IPS-18a (cell line): ENCODE data around the gene RBM38.

ENCODE experiments used
- H3K27ac ChIP-seq: one replicate; pipeline ENCODE4 v1.5.1; 2013; ENCODE audit warnings: low read length
- H3K27me3 ChIP-seq: one replicate; pipeline ENCODE4 v1.6.1; 2013; ENCODE audit warnings: mild to moderate bottlenecking, low read length; ENCODE audit not compliant: control insufficient read depth, insufficient read depth
- H3K36me3 ChIP-seq: one replicate; pipeline ENCODE4 v1.6.1; 2013; ENCODE audit warnings: low read depth, low read length; ENCODE audit not compliant: control insufficient read depth
- H3K4me1 ChIP-seq: one replicate; pipeline ENCODE4 v1.6.1; 2013; ENCODE audit warnings: low read depth, low read length; ENCODE audit not compliant: control insufficient read depth
- H3K4me3 ChIP-seq: one replicate; pipeline ENCODE4 v1.5.1; 2013; ENCODE audit warnings: low read length
- H3K9ac ChIP-seq: one replicate; pipeline ENCODE4 v1.6.1; 2013; ENCODE audit warnings: mild to moderate bottlenecking, low read length, moderate library complexity
- H3K9me3 ChIP-seq: one replicate; pipeline ENCODE4 v1.6.1; 2013; ENCODE audit warnings: low read depth, low read length; ENCODE audit not compliant: control insufficient read depth

Gene RBM38

GRCh38 chr20:57394121-57395082, 3.2 kb downstream of the RBM38 start:
- Histone ChIP-seq H3K9ac (no peak overlapping the region), H3K4me3 (no peak overlapping the region), H3K27me3 (peaks cover 11% of the 10 kb centered on the region), H3K27ac (no peak overlapping the region), H3K36me3 (peaks cover 37% of the 10 kb centered on the region), H3K9me3 (no peaks in the 10 kb centered on the region), H3K4me1 (peaks cover 28% of the 10 kb centered on the region)

- Histone ChIP-seq H3K27ac (no peak overlapping the region), H3K9me3 (no peaks in the 10 kb centered on the region), H3K4me1 (peaks cover 21% of the 10 kb centered on the region), H3K4me3 (no peak overlapping the region), H3K9ac (no peak overlapping the region), H3K36me3 (peaks cover 40% of the 10 kb centered on the region), H3K27me3 (peaks cover 2% of the 10 kb centered on the region)
Measured at GRCh38 chr20:57395111-57395966, 4.1 kb downstream of the RBM38 start.

DNA sequence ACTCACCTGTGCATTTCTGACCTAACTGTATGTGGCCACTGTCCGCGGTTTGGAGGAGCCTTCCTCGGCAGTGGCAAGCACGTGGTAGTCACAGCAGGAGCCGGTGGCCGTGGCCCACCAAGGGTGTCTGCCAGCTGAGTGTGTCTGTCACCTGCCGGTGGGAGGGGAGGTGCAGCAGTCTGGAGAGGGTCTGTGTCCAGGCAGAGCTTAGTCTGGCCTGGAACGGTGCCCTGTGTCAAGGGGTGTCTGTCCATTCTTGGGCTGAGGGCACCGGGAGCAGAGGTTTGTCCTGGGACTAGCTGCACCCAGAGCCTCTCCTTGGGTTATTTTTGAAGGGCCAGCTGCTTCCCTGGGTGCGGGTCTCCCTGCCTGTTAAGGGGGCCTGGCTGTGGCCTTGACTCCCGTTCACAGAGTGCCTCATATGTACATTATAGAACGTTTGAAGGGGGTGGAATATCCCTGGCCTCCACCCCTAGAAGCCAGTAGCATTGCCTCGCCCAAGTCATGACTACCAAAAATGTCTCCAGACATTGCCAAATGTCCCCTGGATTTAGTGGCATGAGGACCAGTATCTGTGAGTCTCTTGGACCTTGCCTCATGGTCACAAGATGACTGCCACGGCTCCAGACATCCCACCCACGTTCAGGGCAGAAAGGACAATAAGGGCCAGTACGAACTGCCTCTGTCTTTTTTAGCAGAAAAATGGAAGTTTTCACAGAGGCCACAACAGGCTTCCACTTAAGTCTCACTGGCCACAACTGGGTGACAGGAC, 5.2 kb downstream of the RBM38 start:
- Histone ChIP-seq H3K4me1 (peaks cover 15% of the 10 kb centered on the region), H3K9me3 (no peaks in the 10 kb centered on the region), H3K36me3 (peaks cover 46% of the 10 kb centered on the region), H3K27me3 (no peaks in the 10 kb centered on the region), H3K27ac (no peak overlapping the region), H3K9ac (no peak overlapping the region), H3K4me3 (no peak overlapping the region)

DNA sequence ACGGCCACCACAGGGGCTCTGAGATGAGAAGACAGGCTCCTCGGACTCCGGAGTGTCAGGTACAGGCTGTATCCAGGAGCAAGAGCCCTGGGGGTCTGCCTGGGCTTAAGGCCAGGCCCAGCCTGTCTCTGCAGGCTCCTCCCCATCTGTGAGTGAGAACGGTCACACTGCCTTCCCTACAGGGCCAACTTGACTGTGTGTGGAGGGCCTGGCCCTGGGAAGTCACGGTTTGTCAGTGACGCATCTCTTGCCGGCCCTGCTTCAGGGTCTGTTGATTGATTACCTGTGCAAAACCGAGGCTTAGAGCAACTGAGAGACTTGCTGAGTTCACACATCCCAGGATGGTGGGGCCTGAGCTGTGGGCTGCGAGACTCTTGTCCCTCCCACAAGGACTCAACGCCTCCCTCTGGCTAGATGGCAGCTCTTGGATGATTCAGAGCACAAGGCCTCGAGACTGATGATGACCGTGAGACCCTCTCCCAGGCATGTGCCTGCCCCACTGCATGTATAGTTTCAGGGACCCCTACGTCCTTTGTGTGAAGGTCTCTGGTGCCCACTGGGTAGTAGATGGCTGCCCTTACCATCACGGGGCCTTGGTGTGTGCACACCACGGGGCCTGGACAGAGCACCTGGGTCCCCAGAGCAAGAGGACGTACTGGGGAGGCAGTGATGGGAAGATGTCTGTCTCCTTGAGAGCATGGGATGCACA, 5.9 kb downstream of the RBM38 start:
- Histone ChIP-seq H3K27me3 (no peaks in the 10 kb centered on the region), H3K4me3 (no peak overlapping the region), H3K27ac (no peak overlapping the region), H3K4me1 (peaks cover 15% of the 10 kb centered on the region), H3K36me3 (peaks cover 51% of the 10 kb centered on the region), H3K9me3 (no peaks in the 10 kb centered on the region), H3K9ac (no peak overlapping the region)

DNA sequence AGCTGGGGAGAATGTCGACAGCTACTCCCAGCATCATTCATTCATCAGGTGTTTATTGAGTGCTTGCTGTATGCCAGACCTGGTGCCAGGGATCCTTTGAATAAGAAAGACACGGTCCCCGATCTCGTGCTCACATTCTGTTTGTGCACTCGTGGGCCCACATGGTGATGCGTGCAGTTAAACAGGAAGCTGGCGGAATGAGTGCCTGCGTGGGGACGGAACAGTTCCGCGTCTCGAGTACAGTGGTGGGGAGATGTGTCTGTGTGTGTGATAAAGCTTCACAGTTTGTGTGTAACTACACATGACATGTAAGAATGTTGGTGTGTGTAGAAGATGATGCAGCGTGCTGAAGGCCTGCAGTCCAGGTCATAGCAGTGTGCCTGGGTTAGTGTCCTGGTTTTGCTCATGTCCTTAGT, 6.5 kb downstream of the RBM38 start:
- no peaks in the 10 kb centered on the region for H3K27me3 ChIP-seq
- H3K36me3 ChIP-seq: peaks cover 56% of the 10 kb centered on the region
- H3K4me1 ChIP-seq: peaks cover 15% of the 10 kb centered on the region
- no peak overlapping the region for H3K27ac ChIP-seq
- H3K9me3 ChIP-seq: no peaks in the 10 kb centered on the region
- no peak overlapping the region for H3K9ac ChIP-seq
- H3K4me3 ChIP-seq: no peak overlapping the region

DNA sequence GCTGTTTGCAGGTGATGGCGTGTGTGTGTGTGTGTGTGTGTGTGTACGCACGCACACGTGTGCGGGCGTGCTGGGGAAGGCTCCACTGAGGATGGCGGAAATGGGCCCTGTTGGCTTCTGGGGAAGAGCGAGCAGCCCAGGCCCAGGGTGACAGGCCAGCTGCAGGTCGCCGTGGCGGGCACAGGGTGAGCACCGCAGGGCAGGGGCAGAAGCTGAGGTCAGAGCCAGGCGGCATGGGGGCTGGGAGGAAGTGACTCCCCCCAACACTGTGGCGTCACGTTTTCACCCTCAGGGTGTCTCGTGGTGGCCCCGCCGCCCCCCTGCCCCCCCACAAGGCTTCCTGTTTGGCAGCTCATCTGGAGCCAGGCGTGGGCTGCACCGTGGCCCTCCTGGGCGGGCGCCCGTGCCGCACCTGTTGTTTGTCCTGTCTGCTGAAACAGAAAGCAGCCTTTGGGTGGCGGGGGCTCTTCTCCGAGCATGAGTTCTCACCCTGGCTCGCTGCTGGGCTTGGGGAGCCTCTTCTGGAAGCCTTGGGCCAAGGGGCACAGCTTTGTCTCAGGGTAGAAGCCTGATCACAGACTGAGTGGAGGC, 7.1 kb downstream of the RBM38 start:
- peaks cover 15% of the 10 kb centered on the region for H3K4me1 ChIP-seq
- H3K4me3 ChIP-seq: no peak overlapping the region
- no peaks in the 10 kb centered on the region for H3K9me3 ChIP-seq
- peaks cover 52% of the 10 kb centered on the region for H3K36me3 ChIP-seq
- H3K9ac ChIP-seq: no peak overlapping the region
- H3K27me3 ChIP-seq: no peaks in the 10 kb centered on the region
- no peak overlapping the region for H3K27ac ChIP-seq

DNA sequence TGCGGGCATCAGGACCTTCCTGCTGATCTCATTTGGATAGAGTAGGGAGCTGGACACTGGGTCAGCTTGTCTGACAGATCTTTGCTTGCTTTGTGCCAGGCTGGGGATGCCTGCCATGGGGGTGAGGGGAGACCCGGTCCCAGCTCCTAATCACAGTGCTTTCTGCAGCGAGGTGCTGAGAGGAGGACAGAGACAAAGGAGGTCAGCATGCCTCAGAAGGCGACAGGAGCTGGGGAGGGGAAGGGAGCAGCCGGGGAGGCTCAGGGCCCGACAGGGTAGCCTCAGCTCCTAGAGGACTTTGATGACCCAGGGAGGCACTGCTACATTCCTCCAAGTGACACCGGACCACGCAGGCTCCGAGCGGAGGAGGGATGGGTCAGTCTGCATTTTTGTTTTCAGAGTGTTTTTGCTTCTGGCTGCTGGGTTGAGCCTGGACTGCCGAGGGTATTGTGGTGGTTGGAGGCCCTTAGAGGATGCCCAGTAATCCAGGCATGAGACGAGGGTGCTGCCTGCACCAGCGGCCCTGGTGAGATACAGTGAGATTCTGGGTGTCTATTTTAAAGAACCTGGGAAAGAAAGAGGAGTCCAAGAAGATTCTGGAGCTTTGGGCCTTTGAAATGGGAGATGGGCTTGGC, 7.8 kb downstream of the RBM38 start:
- no peak overlapping the region for H3K4me3 ChIP-seq
- no peak overlapping the region for H3K27ac ChIP-seq
- no peak overlapping the region for H3K9ac ChIP-seq
- peaks cover 48% of the 10 kb centered on the region for H3K36me3 ChIP-seq
- H3K27me3 ChIP-seq: no peaks in the 10 kb centered on the region
- H3K4me1 ChIP-seq: peaks cover 12% of the 10 kb centered on the region
- H3K9me3 ChIP-seq: no peaks in the 10 kb centered on the region

- H3K36me3 ChIP-seq: peaks cover 49% of the 10 kb centered on the region
- H3K9ac ChIP-seq: no peak overlapping the region
- no peaks in the 10 kb centered on the region for H3K27me3 ChIP-seq
- H3K27ac ChIP-seq: no peak overlapping the region
- peaks cover 12% of the 10 kb centered on the region for H3K4me1 ChIP-seq
- no peak overlapping the region for H3K4me3 ChIP-seq
- H3K9me3 ChIP-seq: no peaks in the 10 kb centered on the region
Measured at GRCh38 chr20:57399587-57400155, 8.5 kb downstream of the RBM38 start.

- Histone ChIP-seq H3K9ac (no peak overlapping the region), H3K4me3 (no peak overlapping the region)
Measured at GRCh38 chr20:57400231-57400701, 9.1 kb downstream of the RBM38 start.

More at GRCh38 chr20:57400231-57400701, 9.1 kb downstream of the RBM38 start:
- Histone ChIP-seq H3K9me3 (no peaks in the 10 kb centered on the region), H3K36me3 (peaks cover 46% of the 10 kb centered on the region), H3K27ac (no peak overlapping the region), H3K4me1 (peaks cover 6% of the 10 kb centered on the region), H3K27me3 (no peaks in the 10 kb centered on the region)
